ENCODE results near the gene COPB1.

- TF ChIP-seq CTCF (optimal IDR thresholded peaks at IDR 0.05 in 1 of 3, IDR thresholded peaks at IDR 0.05 in 1 of 3, conservative IDR thresholded peaks at IDR 0.05 in 1 of 3; ENCODE audit: extremely low read depth in 1 of 3, insufficient read depth in 2 of 3, low read length in 3 of 3), result peak in 2 of 3 experiments; percentile 25 to 49
- no peak for TF ChIP-seq EZH2 (IDR thresholded peaks at IDR 0.05; ENCODE audit: low read length)
Measured at GRCh38 chr11:14454861-14455632, 44.6 kb downstream of the COPB1 start.

All from keratinocyte (primary cell).